Midbrain (tissue), 1 donor: ENCODE results near the gene CCDC78.
A peak's percentile ranks its signal among the peaks of the same experiment; 100 is the strongest.

Source experiments
- DNase-seq: peaks from one replicate; lab custom pipeline; 2025; lab: John Stamatoyannopoulos, UW

CCDC78 gene

GRCh38 chr16:726438-727290 lies at the start of gene CCDC78, which contains the start of gene HAGHL:
TSS of gene CCDC78 (minus strand) at chr16:726443. CDS start at chr16:726367, 76 bp downstream.
TSS of gene HAGHL (plus strand) at chr16:727106. CDS start at chr16:727510, 404 bp downstream.
- peak; percentile 56 for DNase-seq

GRCh38 chr16:775236-775796 lies 49.1 kb upstream of the CCDC78 start:
- DNase-seq: no peak

GRCh38 chr16:774086-775001 lies 48.1 kb upstream of the CCDC78 start:
- no peak for DNase-seq

GRCh38 chr16:772959-773358 lies 46.7 kb upstream of the CCDC78 start:
- DNase-seq: no peak

GRCh38 chr16:770411-770810 lies 44.2 kb upstream of the CCDC78 start:
- DNase-seq: no peak

GRCh38 chr16:769934-770333 lies 43.7 kb upstream of the CCDC78 start:
- DNase-seq: no peak

GRCh38 chr16:769184-769784 lies 43.0 kb upstream of the CCDC78 start:
- no peak for DNase-seq

- no peak for DNase-seq
Measured at GRCh38 chr16:768428-768827, 42.2 kb upstream of the CCDC78 start.

GRCh38 chr16:767743-768235 lies 41.5 kb upstream of the CCDC78 start:
- DNase-seq: no peak

GRCh38 chr16:766820-767640 lies 40.8 kb upstream of the CCDC78 start:
- no peak for DNase-seq

GRCh38 chr16:766008-766819 lies 40.0 kb upstream of the CCDC78 start:
- DNase-seq: no peak

GRCh38 chr16:765488-765865 lies 39.2 kb upstream of the CCDC78 start:
- no peak for DNase-seq

GRCh38 chr16:764848-765487 lies 38.7 kb upstream of the CCDC78 start:
- DNase-seq: no peak

GRCh38 chr16:764184-764750 lies 38.0 kb upstream of the CCDC78 start:
- DNase-seq: no peak

GRCh38 chr16:763369-764183 lies 37.3 kb upstream of the CCDC78 start:
- no peak for DNase-seq

GRCh38 chr16:762595-763268 lies 36.5 kb upstream of the CCDC78 start:
- DNase-seq: no peak

GRCh38 chr16:761625-762513 lies 35.6 kb upstream of the CCDC78 start:
- DNase-seq: no peak
